C4-2B (cell line): ENCODE results near the gene XG.
A peak's percentile ranks its signal among the peaks of the same experiment; 100 is the strongest.
"Not testable (repeated sequence)": the region's sequence is repeated elsewhere in the genome, so short reads cannot be mapped to it uniquely, and the experiment has no call there.

Experiments
- H3K27ac ChIP-seq: fragments of 450-650 bp; 2 replicates; pipeline ENCODE4 v1.5.1; 2017
- ZFX ChIP-seq: fragments of 450-650 bp; IDR thresholded peaks from 2 replicates; pipeline ENCODE4 v1.6.1; 2017
- TF ChIP-seq, protein P1 (sequence below): fragments of 450-650 bp; conservative IDR thresholded peaks from 2 replicates; pipeline ENCODE4 v1.5.1; 2017; ENCODE audit warnings: mild to moderate bottlenecking

Gene XG

DNA sequence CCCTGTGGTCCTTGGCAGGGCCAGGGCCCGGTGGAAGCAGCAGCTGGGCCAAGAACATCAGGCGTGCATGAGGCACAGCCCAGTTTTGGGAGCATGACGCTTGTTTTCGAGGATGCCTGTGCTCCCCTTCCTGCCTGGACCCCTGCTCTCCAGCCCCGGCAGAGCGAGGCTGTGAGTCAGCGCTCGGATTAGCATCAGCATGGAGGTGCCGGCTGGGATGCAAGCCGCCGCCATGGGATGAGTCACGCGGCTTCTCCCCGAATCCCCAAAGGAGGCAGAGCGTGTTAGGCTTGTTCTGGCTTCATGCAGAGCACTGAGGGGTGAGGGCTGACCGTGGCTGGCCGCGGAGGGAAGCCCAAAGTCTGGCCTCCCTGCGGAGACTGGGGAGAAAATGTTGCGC lies 53.0 kb downstream of the XG start:
- not testable (repeated sequence) for H3K27ac ChIP-seq

DNA sequence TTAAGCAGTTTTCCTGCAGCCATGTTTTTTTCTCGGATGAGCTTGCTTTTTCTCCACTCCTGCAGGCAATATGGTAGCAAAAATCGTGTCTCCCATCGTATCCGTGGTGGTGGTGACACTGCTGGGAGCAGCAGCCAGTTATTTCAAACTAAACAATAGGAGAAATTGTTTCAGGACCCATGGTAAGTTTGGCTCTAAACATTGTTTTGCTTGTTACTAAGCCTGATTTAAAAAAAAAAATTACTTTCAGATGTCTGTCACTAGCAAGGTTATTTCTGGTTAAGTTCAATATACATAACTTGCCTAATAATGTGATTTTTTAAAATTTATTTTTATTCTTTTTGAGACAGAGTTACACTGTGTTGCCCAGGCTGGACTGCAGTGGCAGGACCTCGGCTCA lies 59.4 kb downstream of the XG start:
- H3K27ac ChIP-seq, result no peak overlapping the region
- TF ChIP-seq, protein P1, sequence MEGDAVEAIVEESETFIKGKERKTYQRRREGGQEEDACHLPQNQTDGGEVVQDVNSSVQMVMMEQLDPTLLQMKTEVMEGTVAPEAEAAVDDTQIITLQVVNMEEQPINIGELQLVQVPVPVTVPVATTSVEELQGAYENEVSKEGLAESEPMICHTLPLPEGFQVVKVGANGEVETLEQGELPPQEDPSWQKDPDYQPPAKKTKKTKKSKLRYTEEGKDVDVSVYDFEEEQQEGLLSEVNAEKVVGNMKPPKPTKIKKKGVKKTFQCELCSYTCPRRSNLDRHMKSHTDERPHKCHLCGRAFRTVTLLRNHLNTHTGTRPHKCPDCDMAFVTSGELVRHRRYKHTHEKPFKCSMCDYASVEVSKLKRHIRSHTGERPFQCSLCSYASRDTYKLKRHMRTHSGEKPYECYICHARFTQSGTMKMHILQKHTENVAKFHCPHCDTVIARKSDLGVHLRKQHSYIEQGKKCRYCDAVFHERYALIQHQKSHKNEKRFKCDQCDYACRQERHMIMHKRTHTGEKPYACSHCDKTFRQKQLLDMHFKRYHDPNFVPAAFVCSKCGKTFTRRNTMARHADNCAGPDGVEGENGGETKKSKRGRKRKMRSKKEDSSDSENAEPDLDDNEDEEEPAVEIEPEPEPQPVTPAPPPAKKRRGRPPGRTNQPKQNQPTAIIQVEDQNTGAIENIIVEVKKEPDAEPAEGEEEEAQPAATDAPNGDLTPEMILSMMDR, result no peak
- TF ChIP-seq ZFX, result no peak

DNA sequence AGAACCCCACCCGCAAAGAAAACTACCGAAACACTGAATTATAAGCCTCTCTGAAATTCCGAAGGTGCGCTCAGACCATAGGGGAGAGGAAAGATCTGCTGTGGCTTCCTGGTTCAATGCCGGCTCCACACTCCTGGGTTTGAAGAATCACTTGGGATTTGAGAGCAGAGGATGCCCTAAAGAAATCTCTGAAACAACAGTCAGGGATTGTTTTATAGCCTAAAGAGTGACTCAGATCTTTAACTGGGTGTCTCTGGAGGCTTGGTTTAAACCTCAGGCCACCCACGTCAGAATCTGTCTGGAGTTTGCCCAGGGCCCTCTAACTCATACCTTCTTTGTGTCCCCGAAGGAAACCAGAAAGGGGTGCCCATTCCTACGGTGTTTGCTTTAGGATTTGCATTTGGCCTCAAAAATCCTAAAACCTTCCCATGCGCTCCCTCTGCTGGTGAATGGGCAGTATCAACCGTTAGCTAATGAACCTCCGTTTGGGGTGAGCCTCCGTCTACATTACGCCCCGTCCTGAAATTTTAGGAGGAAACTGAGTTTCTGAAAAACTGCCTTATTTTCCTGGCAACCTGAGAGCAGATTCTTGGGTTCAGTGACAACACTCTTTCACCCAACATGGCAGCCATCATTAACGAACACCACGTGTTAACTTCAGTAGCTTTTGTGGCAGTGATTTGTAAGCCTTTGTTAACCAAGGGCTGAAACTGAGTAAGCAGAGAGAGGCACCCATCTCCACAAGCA lies 60.5 kb downstream of the XG start:
- not testable (repeated sequence) for H3K27ac ChIP-seq
- TF ChIP-seq, protein P1, result peak; percentile 68

DNA sequence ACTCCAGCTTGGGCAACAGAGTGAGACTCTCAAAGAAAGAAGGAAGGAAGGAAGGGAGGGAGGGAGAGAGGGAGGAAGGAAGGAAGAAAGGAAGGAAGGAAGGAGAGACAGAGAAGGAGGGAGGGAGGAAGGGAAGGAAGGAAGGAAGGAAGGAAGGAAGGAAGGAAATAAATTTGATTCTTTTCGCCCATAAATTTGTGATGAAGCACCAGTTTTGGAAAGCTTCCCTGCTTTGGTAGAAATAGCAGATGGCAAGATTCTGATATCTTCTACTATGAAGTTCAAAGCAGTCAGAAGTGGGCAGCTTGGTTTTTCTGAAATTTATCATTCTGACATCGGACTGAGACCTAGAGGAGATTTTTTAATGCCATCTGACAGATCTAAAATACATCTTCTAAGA lies 65.2 kb downstream of the XG start:
- TF ChIP-seq, protein P1, result no peak
- no peak for TF ChIP-seq ZFX
- H3K27ac ChIP-seq, result no peak overlapping the region

DNA sequence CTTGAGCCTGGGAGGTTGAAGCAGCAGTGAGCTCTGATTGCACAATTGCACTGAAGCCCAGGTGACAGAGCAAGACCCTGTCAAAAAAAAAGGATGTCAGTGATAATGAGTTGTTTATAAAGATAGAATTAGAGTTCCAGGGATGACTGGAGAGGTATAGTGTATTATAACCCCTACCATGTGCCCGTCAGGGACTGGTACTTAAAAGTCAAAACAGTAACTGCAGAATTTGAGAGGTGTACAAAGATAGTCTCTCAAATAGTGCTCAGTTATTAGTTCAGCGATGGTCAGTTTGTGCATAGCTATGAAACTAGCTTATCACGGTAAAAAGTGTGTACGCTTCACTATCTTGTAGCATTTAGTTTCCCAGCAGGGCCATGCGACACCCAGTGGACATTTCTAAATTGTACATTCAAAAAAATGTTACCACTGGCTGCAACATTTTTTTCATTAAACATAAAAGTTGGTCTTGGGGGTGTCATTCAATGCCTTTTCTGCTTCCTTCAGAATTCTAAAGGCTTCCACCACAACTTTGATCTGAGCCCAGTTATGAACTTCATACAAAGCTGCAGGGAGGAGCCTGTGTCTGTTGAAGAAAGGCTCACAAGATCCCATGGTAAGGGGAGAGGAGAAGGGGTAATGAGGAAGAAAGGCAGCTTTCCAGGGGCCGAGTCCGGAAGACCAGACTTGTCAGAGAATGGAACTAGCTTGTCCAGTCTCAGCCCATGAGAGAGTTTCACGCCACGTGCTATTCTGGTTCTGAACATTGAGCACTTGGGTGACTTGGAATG lies 67.7 kb downstream of the XG start:
- TF ChIP-seq, protein P1, result peak; percentile 70
- TF ChIP-seq ZFX, result no peak
- H3K27ac ChIP-seq, result no peak overlapping the region

DNA sequence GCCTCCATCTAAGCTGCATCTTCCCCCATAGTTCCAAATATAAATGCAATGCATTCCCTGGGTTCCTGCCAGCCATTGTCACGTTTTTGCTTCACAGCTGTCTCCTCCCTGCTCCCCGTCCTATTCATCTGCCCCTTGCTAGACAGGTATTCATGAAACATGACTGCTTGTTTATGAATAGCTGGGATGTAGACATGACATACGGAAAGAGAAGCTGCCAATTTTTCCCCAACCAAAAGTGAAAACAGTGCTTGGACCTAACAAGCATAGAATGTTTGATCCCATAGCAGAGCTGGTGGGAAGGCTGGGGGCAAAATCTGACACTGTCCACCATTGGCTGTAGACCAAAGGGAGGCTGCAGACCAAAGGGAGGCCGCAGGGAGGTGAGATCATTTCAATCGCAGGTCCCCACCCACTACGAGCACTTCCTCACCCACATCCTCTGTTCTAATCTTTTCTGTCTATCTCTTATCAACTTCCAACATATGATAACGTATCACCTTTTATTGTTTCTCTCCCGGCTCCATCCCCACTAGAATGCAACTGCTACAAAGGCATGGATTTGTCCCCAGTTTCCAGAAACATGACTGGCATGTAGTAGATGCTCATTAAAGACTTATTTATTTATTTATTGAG lies 68.4 kb downstream of the XG start:
- TF ChIP-seq ZFX, result no peak
- TF ChIP-seq, protein P1, result no peak

DNA sequence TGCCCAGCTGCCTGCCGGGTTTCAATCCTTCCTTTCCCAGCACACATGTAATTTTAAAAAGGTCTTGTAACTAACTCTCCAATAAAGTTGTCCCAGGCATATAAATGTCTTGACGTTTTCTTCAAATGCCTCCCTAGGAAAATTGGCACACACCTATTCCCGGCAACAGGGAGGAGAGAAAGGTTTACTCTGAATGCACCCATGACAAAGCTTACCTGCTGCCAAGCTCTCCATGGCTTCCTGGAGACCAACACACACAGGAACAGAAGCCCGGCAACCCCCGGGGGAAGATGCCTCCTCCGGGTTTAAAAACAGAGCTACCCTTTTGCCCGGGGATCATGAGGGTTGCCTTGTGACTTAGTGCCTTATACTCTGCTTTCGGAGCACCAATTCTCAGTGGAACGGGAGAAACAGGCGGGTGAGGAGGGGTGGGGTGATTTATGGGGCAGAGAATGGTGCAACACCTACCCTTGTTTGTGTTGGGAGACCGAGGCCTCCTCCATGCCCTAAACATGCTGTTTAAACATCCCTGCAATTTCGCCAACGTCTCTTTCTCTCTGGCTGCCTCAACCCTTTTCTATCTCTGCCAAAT lies 72.1 kb downstream of the XG start:
- no peak for TF ChIP-seq ZFX
- TF ChIP-seq, protein P1, result no peak
- H3K27ac ChIP-seq, result no peak overlapping the region

More for the DNA sequence above, 68.4 kb downstream of the XG start:
- H3K27ac ChIP-seq, result no peak overlapping the region
